ENCODE measurements around the gene PTPN4. TPM values are rescaled to one million over a fixed set of nuclear protein-coding genes. Genes with fewer than 3 reads are reported as not detected.
A peak's percentile ranks its signal among the peaks of the same experiment; 100 is the strongest.

Gene PTPN4
- total RNA-seq, 1 donor, result 19.5 TPM

- H3K27ac ChIP-seq (ENCODE audit: low read depth, low read length), result peak overlapping the region; percentile 89
- no peak overlapping the region for H3K4me3 ChIP-seq (ENCODE audit: insufficient read depth, low read length)
- H2AFZ ChIP-seq (ENCODE audit: low read length), result no peak overlapping the region
- H3K9me3 ChIP-seq (ENCODE audit: low read depth, low read length), result no peaks in the 10 kb centered on the region
- no peak for DNase-seq (ENCODE audit: insufficient read length, low spot score, missing footprints)
- H3K79me2 ChIP-seq (ENCODE audit: insufficient read depth, low read length), result no peaks in the 10 kb centered on the region
- no peaks in the 10 kb centered on the region for H4K20me1 ChIP-seq (ENCODE audit: insufficient read depth, low read length)
- H3K36me3 ChIP-seq (ENCODE audit: insufficient read depth, low read length), result no peaks in the 10 kb centered on the region
- no peaks in the 10 kb centered on the region for H3K27me3 ChIP-seq (ENCODE audit: insufficient read depth, low read length)
- H3K4me1 ChIP-seq (ENCODE audit: insufficient read depth, low read length), result peaks cover 20% of the 10 kb centered on the region
- peak overlapping the region; percentile 77 for H3K4me2 ChIP-seq (ENCODE audit: insufficient read depth, low read length)
- TF ChIP-seq, protein P1, sequence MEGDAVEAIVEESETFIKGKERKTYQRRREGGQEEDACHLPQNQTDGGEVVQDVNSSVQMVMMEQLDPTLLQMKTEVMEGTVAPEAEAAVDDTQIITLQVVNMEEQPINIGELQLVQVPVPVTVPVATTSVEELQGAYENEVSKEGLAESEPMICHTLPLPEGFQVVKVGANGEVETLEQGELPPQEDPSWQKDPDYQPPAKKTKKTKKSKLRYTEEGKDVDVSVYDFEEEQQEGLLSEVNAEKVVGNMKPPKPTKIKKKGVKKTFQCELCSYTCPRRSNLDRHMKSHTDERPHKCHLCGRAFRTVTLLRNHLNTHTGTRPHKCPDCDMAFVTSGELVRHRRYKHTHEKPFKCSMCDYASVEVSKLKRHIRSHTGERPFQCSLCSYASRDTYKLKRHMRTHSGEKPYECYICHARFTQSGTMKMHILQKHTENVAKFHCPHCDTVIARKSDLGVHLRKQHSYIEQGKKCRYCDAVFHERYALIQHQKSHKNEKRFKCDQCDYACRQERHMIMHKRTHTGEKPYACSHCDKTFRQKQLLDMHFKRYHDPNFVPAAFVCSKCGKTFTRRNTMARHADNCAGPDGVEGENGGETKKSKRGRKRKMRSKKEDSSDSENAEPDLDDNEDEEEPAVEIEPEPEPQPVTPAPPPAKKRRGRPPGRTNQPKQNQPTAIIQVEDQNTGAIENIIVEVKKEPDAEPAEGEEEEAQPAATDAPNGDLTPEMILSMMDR (IDR thresholded peaks at IDR 0.05; ENCODE audit: extremely low read depth, low read depth, low read length), result no peak
Measured at GRCh38 chr2:119808516-119809147, 48.9 kb downstream of the PTPN4 start.

- Histone ChIP-seq H2AFZ (ENCODE audit: low read length) (no peak overlapping the region), H4K20me1 (ENCODE audit: insufficient read depth, low read length) (no peaks in the 10 kb centered on the region), H3K36me3 (ENCODE audit: insufficient read depth, low read length) (no peaks in the 10 kb centered on the region), H3K4me3 (ENCODE audit: insufficient read depth, low read length) (peak overlapping the region; percentile 17), H3K4me1 (ENCODE audit: insufficient read depth, low read length) (peaks cover 20% of the 10 kb centered on the region), H3K4me2 (ENCODE audit: insufficient read depth, low read length) (peak overlapping the region; percentile 77), H3K27ac (ENCODE audit: low read depth, low read length) (peak overlapping the region; percentile 89), H3K79me2 (ENCODE audit: insufficient read depth, low read length) (no peaks in the 10 kb centered on the region), H3K9me3 (ENCODE audit: low read depth, low read length) (no peaks in the 10 kb centered on the region), H3K27me3 (ENCODE audit: insufficient read depth, low read length) (no peaks in the 10 kb centered on the region)
- no peak for DNase-seq (ENCODE audit: insufficient read length, low spot score, missing footprints)
- TF ChIP-seq, protein P1 (IDR thresholded peaks at IDR 0.05; ENCODE audit: extremely low read depth, low read depth, low read length), result no peak
Measured at GRCh38 chr2:119809339-119810048, 49.8 kb downstream of the PTPN4 start.

DNA sequence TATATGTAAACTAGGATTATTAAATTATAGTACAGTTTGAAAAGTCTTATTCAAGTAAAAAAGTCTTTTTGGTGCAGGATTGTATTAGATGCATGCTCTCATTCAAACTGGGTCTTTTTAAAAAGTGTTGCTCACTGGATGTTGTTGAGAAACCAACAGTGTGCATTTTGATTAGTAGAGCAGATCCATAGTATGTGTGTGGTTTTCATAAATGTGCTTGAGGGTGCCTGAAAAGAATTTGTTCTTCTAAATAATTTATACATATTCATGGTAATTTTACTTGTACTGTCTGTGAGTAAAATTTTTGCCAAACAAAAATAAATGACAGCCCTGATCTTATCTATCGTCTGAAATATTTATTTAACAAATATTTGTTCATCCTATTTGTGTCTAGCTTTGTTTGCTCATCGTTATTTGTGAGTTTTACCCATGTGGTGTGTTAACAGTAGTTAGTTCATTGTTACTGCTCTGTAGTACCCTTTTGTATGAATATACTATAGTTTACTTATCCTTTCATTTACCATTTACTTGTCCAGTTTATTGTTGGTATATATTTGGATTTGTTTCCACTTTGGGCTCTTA is 50.4 kb downstream of the PTPN4 start:
- Histone ChIP-seq H3K27me3 (ENCODE audit: insufficient read depth, low read length) (no peaks in the 10 kb centered on the region), H3K36me3 (ENCODE audit: insufficient read depth, low read length) (no peaks in the 10 kb centered on the region), H3K9me3 (ENCODE audit: low read depth, low read length) (no peaks in the 10 kb centered on the region), H2AFZ (ENCODE audit: low read length) (no peak overlapping the region), H3K27ac (ENCODE audit: low read depth, low read length) (peak overlapping the region; percentile 89), H3K4me1 (ENCODE audit: insufficient read depth, low read length) (peaks cover 20% of the 10 kb centered on the region), H3K4me2 (ENCODE audit: insufficient read depth, low read length) (peak overlapping the region; percentile 77), H3K4me3 (ENCODE audit: insufficient read depth, low read length) (no peak overlapping the region), H4K20me1 (ENCODE audit: insufficient read depth, low read length) (no peaks in the 10 kb centered on the region), H3K79me2 (ENCODE audit: insufficient read depth, low read length) (no peaks in the 10 kb centered on the region)
- DNase-seq (ENCODE audit: insufficient read length, low spot score, missing footprints), result peak; percentile 66
- TF ChIP-seq, protein P1 (IDR thresholded peaks at IDR 0.05; ENCODE audit: extremely low read depth, low read depth, low read length), result no peak

- Histone ChIP-seq H3K4me1 (ENCODE audit: insufficient read depth, low read length) (peaks cover 11% of the 10 kb centered on the region), H2AFZ (ENCODE audit: low read length) (no peak overlapping the region), H3K9me3 (ENCODE audit: low read depth, low read length) (no peaks in the 10 kb centered on the region), H3K27ac (ENCODE audit: low read depth, low read length) (no peak overlapping the region), H3K4me2 (ENCODE audit: insufficient read depth, low read length) (no peak overlapping the region), H3K79me2 (ENCODE audit: insufficient read depth, low read length) (peaks cover 2% of the 10 kb centered on the region), H3K27me3 (ENCODE audit: insufficient read depth, low read length) (no peaks in the 10 kb centered on the region), H3K4me3 (ENCODE audit: insufficient read depth, low read length) (no peak overlapping the region), H4K20me1 (ENCODE audit: insufficient read depth, low read length) (no peaks in the 10 kb centered on the region), H3K36me3 (ENCODE audit: insufficient read depth, low read length) (no peaks in the 10 kb centered on the region)
- DNase-seq (ENCODE audit: insufficient read length, low spot score, missing footprints), result no peak
- TF ChIP-seq, protein P1 (IDR thresholded peaks at IDR 0.05; ENCODE audit: extremely low read depth, low read depth, low read length), result no peak
Measured at GRCh38 chr2:119814216-119814615, 54.5 kb downstream of the PTPN4 start.

Measured in osteoblast (primary cell).